Measurements from ENCODE around the gene SEMA3B.

DNA sequence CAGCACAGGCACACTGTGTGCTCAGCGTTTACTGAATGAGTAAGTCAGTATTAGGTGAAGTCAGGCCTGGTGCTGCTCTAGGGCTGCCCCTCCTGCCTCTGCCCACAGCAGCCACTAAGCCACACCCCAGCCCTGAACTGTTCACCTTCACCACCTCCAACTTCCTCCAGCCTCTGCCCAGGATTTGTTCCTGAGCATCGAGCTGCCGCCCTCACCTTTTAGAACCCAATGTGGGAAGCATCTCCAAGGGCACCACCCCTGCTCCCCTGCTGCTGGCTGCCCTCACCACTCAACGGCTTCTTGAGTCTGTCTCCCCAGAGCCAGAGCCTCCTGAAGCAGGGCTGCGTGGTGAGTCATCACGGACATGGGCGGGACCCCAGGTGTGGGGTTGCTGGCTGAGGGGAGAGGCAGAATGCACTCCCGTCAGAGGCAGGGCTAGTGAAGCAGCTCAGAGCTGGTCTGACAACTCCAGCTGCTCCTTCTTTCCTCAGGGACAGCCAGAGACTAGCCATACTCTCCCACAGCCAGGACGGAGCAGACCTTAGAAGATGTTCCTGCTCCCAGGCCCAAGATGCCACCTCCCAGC, 47.8 kb downstream of the SEMA3B start:
- TF ChIP-seq, protein P1, sequence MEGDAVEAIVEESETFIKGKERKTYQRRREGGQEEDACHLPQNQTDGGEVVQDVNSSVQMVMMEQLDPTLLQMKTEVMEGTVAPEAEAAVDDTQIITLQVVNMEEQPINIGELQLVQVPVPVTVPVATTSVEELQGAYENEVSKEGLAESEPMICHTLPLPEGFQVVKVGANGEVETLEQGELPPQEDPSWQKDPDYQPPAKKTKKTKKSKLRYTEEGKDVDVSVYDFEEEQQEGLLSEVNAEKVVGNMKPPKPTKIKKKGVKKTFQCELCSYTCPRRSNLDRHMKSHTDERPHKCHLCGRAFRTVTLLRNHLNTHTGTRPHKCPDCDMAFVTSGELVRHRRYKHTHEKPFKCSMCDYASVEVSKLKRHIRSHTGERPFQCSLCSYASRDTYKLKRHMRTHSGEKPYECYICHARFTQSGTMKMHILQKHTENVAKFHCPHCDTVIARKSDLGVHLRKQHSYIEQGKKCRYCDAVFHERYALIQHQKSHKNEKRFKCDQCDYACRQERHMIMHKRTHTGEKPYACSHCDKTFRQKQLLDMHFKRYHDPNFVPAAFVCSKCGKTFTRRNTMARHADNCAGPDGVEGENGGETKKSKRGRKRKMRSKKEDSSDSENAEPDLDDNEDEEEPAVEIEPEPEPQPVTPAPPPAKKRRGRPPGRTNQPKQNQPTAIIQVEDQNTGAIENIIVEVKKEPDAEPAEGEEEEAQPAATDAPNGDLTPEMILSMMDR (IDR thresholded peaks at IDR 0.05), result no peak
- TF ChIP-seq POLR2A (IDR thresholded peaks at IDR 0.05), result no peak

Measured in breast epithelium (tissue), 3 donors.